Measurements from ENCODE around the gene PEPD.
A peak's percentile ranks its signal among the peaks of the same experiment; 100 is the strongest.

The PEPD gene

GRCh38 chr19:33394006-33394722 is 127.4 kb downstream of the PEPD start:
- no peak for TF ChIP-seq REST (IDR thresholded peaks at IDR 0.05; ENCODE audit: insufficient read depth in 1 of 2, low read depth in 2 of 2, low read length in 2 of 2)
- TF ChIP-seq POLR2AphosphoS5 (IDR thresholded peaks at IDR 0.05; ENCODE audit: low read depth, low read length) = no peak
- TF ChIP-seq FOXP2 (optimal IDR thresholded peaks at IDR 0.05; ENCODE audit: borderline replicate concordance, extremely low read depth, extremely low read length, insufficient read depth) = no peak
- no peak for TF ChIP-seq SIN3A (IDR thresholded peaks at IDR 0.05; ENCODE audit: borderline replicate concordance, insufficient read depth, low read length)
- no peak for TF ChIP-seq TAF1 (IDR thresholded peaks at IDR 0.05; ENCODE audit: borderline replicate concordance, insufficient read depth, low read length)

GRCh38 chr19:33393286-33394005 is 128.1 kb downstream of the PEPD start:
- TF ChIP-seq SIN3A (IDR thresholded peaks at IDR 0.05; ENCODE audit: borderline replicate concordance, insufficient read depth, low read length) (no peak), REST (IDR thresholded peaks at IDR 0.05; ENCODE audit: insufficient read depth in 1 of 2, low read depth in 2 of 2, low read length in 2 of 2) (peak; percentile 32 to 40; a peak in 1 of 4 replicates), POLR2AphosphoS5 (IDR thresholded peaks at IDR 0.05; ENCODE audit: low read depth, low read length) (no peak), TAF1 (IDR thresholded peaks at IDR 0.05; ENCODE audit: borderline replicate concordance, insufficient read depth, low read length) (no peak), FOXP2 (optimal IDR thresholded peaks at IDR 0.05; ENCODE audit: borderline replicate concordance, extremely low read depth, extremely low read length, insufficient read depth) (no peak)

GRCh38 chr19:33392341-33393285 is 129.0 kb downstream of the PEPD start:
- TF ChIP-seq POLR2AphosphoS5 (IDR thresholded peaks at IDR 0.05; ENCODE audit: low read depth, low read length) (no peak), FOXP2 (optimal IDR thresholded peaks at IDR 0.05; ENCODE audit: borderline replicate concordance, extremely low read depth, extremely low read length, insufficient read depth) (no peak), TAF1 (IDR thresholded peaks at IDR 0.05; ENCODE audit: borderline replicate concordance, insufficient read depth, low read length) (no peak), REST (IDR thresholded peaks at IDR 0.05; ENCODE audit: insufficient read depth in 1 of 2, low read depth in 2 of 2, low read length in 2 of 2) (no peak), SIN3A (IDR thresholded peaks at IDR 0.05; ENCODE audit: borderline replicate concordance, insufficient read depth, low read length) (no peak)

GRCh38 chr19:33391631-33392249 is 129.9 kb downstream of the PEPD start:
- TF ChIP-seq TAF1 (IDR thresholded peaks at IDR 0.05; ENCODE audit: borderline replicate concordance, insufficient read depth, low read length) (no peak), POLR2AphosphoS5 (IDR thresholded peaks at IDR 0.05; ENCODE audit: low read depth, low read length) (no peak), FOXP2 (optimal IDR thresholded peaks at IDR 0.05; ENCODE audit: borderline replicate concordance, extremely low read depth, extremely low read length, insufficient read depth) (no peak), REST (IDR thresholded peaks at IDR 0.05; ENCODE audit: insufficient read depth in 1 of 2, low read depth in 2 of 2, low read length in 2 of 2) (no peak), SIN3A (IDR thresholded peaks at IDR 0.05; ENCODE audit: borderline replicate concordance, insufficient read depth, low read length) (no peak)

Data from PFSK-1 (cell line).